Nephron (organoid): ENCODE results near the gene CCDC40.
"Not testable (repeated sequence)": the region's sequence is repeated elsewhere in the genome, so short reads cannot be mapped to it uniquely, and the experiment has no call there.

ENCODE experiments used
- H3K27ac Mint-ChIP-seq, 3 experiments: 2 replicates each; pipeline ENCODE4 v1.8.0; 2020; ENCODE audit warnings: mixed read lengths in 3 of 3, mild to moderate bottlenecking in 2 of 3, moderate library complexity in 1 of 3
- H3K27me3 Mint-ChIP-seq: 2 replicates; pipeline ENCODE4 v1.8.0; 2021; ENCODE audit warnings: low read depth, mild to moderate bottlenecking, moderate library complexity, mixed read lengths
- H3K36me3 Mint-ChIP-seq: 2 replicates; pipeline ENCODE4 v1.8.0; 2020; ENCODE audit warnings: low read depth, mixed read lengths
- H3K4me1 Mint-ChIP-seq: 2 replicates; pipeline ENCODE4 v1.8.0; 2020; ENCODE audit warnings: mixed read lengths
- H3K4me3 Mint-ChIP-seq, 3 experiments: 2 replicates each; pipeline ENCODE4 v1.8.0; 2020; ENCODE audit warnings: mild to moderate bottlenecking in 3 of 3, mixed read lengths in 3 of 3, moderate library complexity in 2 of 3
- H3K9me3 Mint-ChIP-seq: 2 replicates; pipeline ENCODE4 v1.8.0; 2020; ENCODE audit warnings: mixed read lengths
- CTCF ChIP-seq, 3 experiments: fragments of 200-600 bp; sonication (generic); IDR thresholded peaks; one replicate each; pipeline ENCODE4 v1.5.0; 2021; ENCODE audit warnings: antibody characterized with exemption in 3 of 3; ENCODE audit not compliant: unreplicated experiment in 3 of 3

Gene CCDC40

GRCh38 chr17:80087346-80088265 is 51.2 kb downstream of the CCDC40 start:
- no peaks in the 10 kb centered on the region for H3K4me1 Mint-ChIP-seq
- no peaks in the 10 kb centered on the region for H3K9me3 Mint-ChIP-seq
- H3K27me3 Mint-ChIP-seq = peaks cover 3% of the 10 kb centered on the region
- H3K36me3 Mint-ChIP-seq = peaks cover 10% of the 10 kb centered on the region
- H3K27ac Mint-ChIP-seq = no peak overlapping the region
- no peak for TF ChIP-seq CTCF (IDR thresholded peaks at IDR 0.05; ENCODE audit: unreplicated experiment in 3 of 3)
- H3K4me3 Mint-ChIP-seq = no peak overlapping the region

DNA sequence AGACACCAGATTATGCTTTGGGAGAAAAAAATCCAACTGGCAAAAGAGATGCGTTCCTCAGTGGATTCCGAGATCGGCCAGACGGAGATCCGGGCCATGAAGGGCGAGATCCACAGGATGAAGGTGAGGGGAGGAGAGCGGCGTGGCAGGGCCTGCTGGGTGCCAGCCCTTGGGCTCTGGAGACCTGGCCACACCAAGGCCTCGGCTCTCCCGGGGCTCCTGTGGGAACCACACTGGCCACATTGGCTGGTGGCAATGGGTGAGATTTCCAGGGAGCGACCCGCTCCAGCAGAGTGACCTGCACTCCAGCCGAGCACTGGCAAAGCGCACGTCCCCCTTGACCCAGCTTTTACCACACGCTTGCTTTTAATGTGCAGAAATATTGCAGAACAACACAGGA is 53.3 kb downstream of the CCDC40 start:
- H3K9me3 Mint-ChIP-seq = no peaks in the 10 kb centered on the region
- H3K4me1 Mint-ChIP-seq = no peaks in the 10 kb centered on the region
- H3K27me3 Mint-ChIP-seq = peaks cover 3% of the 10 kb centered on the region
- H3K4me3 Mint-ChIP-seq = no peak overlapping the region
- no peak overlapping the region for H3K27ac Mint-ChIP-seq
- H3K36me3 Mint-ChIP-seq = peaks cover 10% of the 10 kb centered on the region
- no peak for TF ChIP-seq CTCF (IDR thresholded peaks at IDR 0.05; ENCODE audit: unreplicated experiment in 3 of 3)

DNA sequence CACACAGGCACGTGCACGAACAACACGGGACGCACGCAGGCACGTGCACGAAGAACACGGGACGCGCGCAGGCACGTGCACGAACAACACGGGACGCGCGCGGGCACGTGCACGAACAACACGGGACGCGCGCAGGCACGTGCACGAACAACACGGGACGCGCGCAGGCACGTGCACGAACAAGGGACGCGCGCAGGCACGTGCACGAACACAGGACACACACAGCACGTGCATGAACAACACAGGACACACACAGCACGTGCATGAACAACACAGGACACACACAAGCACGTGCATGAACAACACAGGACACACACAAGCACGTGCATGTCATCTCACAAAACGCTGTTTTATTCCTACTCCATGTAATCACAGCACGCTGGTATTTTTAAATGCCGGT is 53.7 kb downstream of the CCDC40 start:
- not testable (repeated sequence) for H3K4me1 Mint-ChIP-seq, H3K27ac Mint-ChIP-seq, H3K27me3 Mint-ChIP-seq, H3K4me3 Mint-ChIP-seq, H3K9me3 Mint-ChIP-seq
- H3K36me3 Mint-ChIP-seq = peaks cover 10% of the 10 kb centered on the region

DNA sequence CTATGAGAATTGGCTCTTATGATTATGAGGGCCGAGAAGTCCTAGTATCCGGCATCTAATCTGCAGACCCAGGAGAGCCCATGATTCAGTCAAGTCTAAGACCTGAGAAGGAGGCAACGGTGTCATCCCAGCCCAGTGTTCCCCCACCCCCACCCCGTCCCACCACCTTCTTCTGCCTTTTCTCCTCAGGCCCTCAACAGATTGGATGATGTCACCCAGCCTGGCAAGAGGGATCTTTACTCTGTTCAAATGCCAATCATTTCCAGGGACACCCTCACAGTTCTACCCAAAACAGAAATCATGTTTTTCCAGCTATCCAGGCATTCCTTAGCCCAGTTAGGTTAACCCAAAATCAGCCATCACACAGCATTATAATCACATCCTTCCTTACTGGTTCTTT is 54.9 kb downstream of the CCDC40 start:
- Mint-ChIP-seq H3K36me3 (peaks cover 10% of the 10 kb centered on the region), H3K9me3 (no peaks in the 10 kb centered on the region), H3K4me1 (no peaks in the 10 kb centered on the region), H3K27ac (no peak overlapping the region), H3K27me3 (no peaks in the 10 kb centered on the region), H3K4me3 (no peak overlapping the region)
- no peak for TF ChIP-seq CTCF (IDR thresholded peaks at IDR 0.05; ENCODE audit: unreplicated experiment in 3 of 3)

DNA sequence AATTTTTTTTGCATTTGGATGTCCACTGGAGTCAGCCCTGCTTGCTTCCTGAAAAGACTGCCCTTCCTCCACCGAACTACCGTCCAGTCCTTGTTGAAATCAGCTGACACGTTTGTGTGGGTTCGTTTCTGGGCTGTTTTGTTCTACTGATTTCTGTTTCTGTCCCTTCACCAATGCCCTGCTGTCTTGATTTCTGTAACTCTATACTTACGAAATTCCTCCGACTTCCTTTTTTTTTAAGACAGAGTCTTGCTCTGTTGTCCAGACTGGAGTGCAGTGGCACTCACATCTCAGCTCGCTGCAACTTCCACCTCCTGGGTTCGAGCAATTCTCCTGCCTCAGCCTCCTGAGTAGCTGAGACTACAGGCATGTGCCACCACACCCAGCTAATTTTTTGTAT is 56.5 kb downstream of the CCDC40 start:
- no peaks in the 10 kb centered on the region for H3K9me3 Mint-ChIP-seq

More for the DNA sequence above, 56.5 kb downstream of the CCDC40 start:
- peaks cover 10% of the 10 kb centered on the region for H3K36me3 Mint-ChIP-seq
- H3K4me3 Mint-ChIP-seq = no peak overlapping the region
- H3K4me1 Mint-ChIP-seq = peaks cover 12% of the 10 kb centered on the region
- no peak for TF ChIP-seq CTCF (IDR thresholded peaks at IDR 0.05; ENCODE audit: unreplicated experiment in 3 of 3)
- peaks cover 6% of the 10 kb centered on the region for H3K27me3 Mint-ChIP-seq
- no peak overlapping the region for H3K27ac Mint-ChIP-seq
